ENCODE measurements around the gene MLST8.
"Not testable (repeated sequence)": the region's sequence is repeated elsewhere in the genome, so short reads cannot be mapped to it uniquely, and the experiment has no call there.

The MLST8 gene

DNA sequence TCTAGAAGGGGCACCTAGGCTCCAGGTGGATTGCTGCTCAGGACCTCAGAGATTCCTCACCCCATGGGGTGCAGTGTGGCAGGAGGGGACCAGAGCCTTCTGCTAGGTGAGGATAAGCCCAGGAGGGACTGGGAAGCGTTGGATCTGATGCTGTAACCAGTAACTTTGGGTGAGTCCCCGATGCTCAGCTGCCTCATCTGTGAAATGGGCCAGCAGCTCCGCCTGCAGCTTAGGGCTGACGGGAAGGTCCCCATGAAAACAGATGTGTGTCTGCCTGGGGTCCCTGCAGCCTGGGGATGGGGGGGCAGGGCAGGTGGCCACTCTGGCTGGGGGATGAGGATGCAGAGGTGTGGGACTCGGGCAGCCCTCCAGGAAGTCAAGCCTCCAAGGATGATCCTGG is 6.2 kb upstream of the MLST8 start:
- in situ Hi-C loops (cut with HindIII; ENCODE audit: low sequenced_read_pairs): no loop called here
- DNase-seq (ENCODE audit: low read depth, low spot score): no peak
- no peak overlapping the region for H3K4me3 ChIP-seq (ENCODE audit: low read depth, low read length)
- TF ChIP-seq, protein P1, sequence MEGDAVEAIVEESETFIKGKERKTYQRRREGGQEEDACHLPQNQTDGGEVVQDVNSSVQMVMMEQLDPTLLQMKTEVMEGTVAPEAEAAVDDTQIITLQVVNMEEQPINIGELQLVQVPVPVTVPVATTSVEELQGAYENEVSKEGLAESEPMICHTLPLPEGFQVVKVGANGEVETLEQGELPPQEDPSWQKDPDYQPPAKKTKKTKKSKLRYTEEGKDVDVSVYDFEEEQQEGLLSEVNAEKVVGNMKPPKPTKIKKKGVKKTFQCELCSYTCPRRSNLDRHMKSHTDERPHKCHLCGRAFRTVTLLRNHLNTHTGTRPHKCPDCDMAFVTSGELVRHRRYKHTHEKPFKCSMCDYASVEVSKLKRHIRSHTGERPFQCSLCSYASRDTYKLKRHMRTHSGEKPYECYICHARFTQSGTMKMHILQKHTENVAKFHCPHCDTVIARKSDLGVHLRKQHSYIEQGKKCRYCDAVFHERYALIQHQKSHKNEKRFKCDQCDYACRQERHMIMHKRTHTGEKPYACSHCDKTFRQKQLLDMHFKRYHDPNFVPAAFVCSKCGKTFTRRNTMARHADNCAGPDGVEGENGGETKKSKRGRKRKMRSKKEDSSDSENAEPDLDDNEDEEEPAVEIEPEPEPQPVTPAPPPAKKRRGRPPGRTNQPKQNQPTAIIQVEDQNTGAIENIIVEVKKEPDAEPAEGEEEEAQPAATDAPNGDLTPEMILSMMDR (IDR thresholded peaks at IDR 0.05; ENCODE audit: low read depth, low read length): no peak

DNA sequence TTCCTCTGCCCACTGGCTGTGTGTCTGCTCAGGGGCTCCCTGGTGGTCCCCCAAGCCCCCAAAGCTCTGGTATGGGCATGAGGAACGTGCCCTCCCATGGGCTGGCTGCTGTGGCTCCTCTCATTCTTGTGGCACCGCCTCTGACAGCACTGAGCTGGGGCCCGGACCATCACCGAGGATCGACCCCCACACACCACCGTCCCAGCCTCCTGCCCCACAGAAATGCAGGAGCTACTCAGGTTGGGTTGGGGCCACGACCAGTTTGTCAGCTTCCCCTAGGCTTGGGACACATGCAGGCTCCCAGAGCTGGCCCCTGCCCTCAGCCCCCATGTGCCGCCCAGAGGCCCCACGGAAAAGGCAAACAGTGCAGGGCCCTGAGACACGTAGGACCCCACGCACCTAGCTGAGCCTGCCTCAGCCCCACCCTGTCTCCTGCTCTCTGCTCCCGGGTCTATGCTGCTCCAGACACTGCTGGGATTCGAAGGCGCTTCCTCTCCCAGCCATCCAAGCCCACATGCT is 5.6 kb upstream of the MLST8 start:
- in situ Hi-C loops (cut with HindIII; ENCODE audit: low sequenced_read_pairs): no loop called here
- no peak for DNase-seq (ENCODE audit: low read depth, low spot score)
- TF ChIP-seq, protein P1 (IDR thresholded peaks at IDR 0.05; ENCODE audit: low read depth, low read length): no peak
- no peak overlapping the region for H3K4me3 ChIP-seq (ENCODE audit: low read depth, low read length)

DNA sequence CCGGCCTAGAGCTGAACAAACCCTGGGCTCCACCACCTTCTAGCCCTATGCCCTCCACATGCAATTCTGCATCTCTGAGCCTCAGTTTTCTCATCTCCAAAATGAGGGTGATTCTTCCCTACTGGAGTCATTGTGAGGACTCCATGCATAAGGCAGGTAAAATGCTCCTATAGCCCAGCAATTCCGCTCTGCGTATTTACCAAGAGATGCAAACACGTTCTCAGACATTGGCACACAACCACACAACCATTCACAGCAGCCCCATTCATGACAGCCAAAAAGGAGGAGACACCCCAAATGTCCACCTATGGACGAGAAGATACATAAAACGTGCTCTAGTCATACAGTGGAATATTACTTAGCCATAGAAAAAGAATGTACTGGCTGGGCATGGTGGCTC is 4.9 kb upstream of the MLST8 start:
- H3K4me3 ChIP-seq (ENCODE audit: low read depth, low read length): no peak overlapping the region
- in situ Hi-C loops (cut with HindIII; ENCODE audit: low sequenced_read_pairs): no loop called here
- TF ChIP-seq, protein P1 (IDR thresholded peaks at IDR 0.05; ENCODE audit: low read depth, low read length): no peak
- DNase-seq (ENCODE audit: low read depth, low spot score): no peak

DNA sequence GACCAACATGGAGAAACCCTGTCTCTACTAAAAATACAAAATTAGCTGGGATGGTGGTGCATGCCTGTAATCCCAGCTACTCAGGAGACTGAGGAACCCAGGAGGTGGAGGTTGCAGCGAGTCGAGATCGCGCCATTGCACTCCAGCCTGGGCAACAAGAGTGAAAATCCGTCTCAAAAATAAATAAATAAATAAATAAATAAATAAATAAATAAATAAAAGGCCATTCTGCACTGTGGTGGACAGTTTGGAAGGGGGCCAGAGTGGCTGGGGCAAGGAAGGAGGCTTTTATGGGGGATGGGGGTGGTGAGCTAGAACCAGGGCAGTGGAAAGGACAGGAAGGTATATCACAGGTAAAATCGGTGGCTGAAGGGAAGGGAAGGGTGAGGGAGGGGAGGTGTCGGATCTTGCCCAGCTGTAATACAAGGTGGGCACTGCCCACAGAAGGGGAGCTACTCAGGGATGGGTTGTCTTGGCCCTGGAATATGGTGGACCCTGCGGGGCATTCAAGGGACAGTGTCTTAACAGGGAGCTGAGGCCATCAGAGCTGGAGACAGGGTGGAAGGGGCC is 2.0 kb upstream of the MLST8 start:
- DNase-seq (ENCODE audit: low read depth, low spot score); H3K4me3 ChIP-seq (ENCODE audit: low read depth, low read length); in situ Hi-C loops (cut with HindIII; ENCODE audit: low sequenced_read_pairs): not testable (repeated sequence)

DNA sequence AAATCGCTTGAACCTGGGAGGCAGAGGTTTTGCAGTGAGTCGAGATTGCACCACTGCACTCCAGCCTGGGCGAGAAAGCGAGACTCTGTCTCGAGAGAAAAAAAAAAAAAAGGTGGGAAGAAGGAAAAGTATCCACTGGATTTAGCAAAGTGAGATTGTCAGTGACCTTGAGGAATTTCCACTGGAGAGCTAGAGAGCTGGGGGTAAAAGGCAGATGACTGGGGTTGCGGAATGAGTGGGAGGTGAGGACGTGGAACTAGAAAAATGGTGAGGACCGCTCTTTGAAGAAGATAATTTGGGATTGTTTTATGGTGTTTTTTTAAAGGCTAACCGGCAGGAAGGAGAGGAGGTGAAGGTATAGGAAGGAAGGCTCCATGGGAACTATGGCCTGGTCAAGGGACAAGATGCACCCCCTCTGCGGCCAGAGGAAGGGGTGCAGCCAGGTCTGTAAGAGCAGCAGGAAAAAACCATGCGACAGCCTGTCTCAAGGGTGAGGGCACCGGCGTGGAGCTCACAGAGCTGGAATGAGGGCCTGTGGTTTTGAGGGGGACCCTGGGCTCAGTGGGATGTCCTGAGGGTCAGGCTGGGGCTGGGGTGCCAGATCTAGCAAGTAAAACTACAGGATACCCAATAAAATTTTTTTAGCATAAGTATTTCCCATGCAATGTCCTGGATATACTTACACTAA is 694 bp upstream of the MLST8 start:
- in situ Hi-C loops (cut with HindIII; ENCODE audit: low sequenced_read_pairs): no loop called here
- TF ChIP-seq, protein P1 (IDR thresholded peaks at IDR 0.05; ENCODE audit: low read depth, low read length): no peak
- H3K4me3 ChIP-seq (ENCODE audit: low read depth, low read length): peak overlapping the region; percentile 80
- no peak for DNase-seq (ENCODE audit: low read depth, low spot score)

DNA sequence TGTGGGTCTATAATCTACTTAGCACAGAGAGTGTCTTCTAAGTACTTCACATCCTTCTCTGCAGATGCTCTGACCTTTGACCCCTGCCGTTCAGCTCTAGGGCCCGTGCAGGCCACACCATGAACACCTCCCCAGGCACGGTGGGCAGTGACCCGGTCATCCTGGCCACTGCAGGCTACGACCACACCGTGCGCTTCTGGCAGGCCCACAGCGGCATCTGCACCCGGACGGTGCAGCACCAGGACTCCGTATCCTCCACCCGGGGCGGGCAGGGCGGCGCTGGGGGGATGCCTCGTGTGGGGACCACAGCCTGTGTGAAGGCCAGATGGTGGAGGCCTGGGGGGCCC is 686 bp downstream of the MLST8 start:
- no peak for DNase-seq (ENCODE audit: low read depth, low spot score)
- peak overlapping the region; percentile 80 for H3K4me3 ChIP-seq (ENCODE audit: low read depth, low read length)
- TF ChIP-seq, protein P1 (IDR thresholded peaks at IDR 0.05; ENCODE audit: low read depth, low read length): no peak
- in situ Hi-C loops (cut with HindIII; ENCODE audit: low sequenced_read_pairs): no loop called here

DNA sequence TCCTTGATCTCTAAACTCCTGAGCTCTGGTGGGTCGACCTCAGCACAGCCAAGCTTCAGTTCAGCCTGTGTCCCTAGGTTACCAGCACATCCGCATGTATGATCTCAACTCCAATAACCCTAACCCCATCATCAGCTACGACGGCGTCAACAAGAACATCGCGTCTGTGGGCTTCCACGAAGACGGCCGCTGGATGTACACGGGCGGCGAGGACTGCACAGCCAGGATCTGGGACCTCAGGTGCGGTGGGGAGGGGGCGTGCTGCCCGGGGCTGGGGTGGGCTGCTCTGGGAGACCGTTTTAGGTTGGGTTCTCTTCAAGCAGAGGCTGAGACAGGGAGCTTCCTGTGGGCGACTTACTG is 1.1 kb downstream of the MLST8 start:
- TF ChIP-seq, protein P1 (IDR thresholded peaks at IDR 0.05; ENCODE audit: low read depth, low read length): no peak
- DNase-seq (ENCODE audit: low read depth, low spot score): no peak

More for the DNA sequence above, 1.1 kb downstream of the MLST8 start:
- in situ Hi-C loops (cut with HindIII; ENCODE audit: low sequenced_read_pairs): no loop called here
- peak overlapping the region; percentile 80 for H3K4me3 ChIP-seq (ENCODE audit: low read depth, low read length)

Data from astrocyte of the spinal cord (primary cell).